GM18867 (cell line): ENCODE results near the gene ITGAE.

Source experiments
- ATAC-seq: cut with Tn5 transposase; IDR thresholded peaks from one replicate; pipeline ENCODE4 v1.9.1; 2021; ENCODE audit warnings: mild to moderate bottlenecking, moderate library complexity; ENCODE audit not compliant: unreplicated experiment

ITGAE gene

DNA sequence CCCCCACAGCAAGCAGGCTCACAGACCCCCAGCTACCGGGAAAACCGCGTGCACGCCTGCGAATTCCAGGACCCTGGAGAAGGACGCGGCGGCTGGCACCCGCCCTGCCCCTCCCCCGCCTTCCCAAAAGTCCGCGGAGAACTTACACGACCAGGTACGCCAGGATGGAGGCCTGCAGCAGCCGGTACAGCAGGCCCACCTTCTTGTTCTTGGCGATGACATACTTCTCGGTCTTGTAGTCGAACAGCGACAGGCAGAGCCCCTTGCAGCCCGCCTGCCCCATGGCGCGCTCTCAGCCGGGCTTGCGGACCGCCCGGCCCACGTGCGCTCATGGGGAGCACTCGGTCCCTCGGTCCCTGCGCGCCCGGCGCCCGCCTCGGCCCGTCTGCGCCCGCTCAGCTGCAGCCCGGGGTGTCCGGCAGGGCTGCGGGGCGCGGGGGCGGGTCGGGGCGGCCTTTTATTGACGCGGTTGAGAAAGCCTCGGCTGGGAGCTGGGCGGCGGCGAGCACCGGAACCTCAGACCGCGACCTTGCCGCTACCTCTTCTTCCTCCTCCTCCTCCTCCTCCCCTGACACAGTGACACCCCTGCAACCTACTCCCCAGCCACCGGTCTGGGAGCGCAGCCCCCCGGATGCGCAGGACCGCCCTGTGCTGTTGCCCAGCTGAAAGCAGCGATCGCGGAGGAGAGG is 105.1 kb downstream of the ITGAE start, which contains the start of gene P2RX5:
Gene P2RX5 (minus strand): TSS at position 433 of the 689 bp plus-strand sequence. CDS start 150 bp downstream, at position 283.
- no peak for ATAC-seq

DNA sequence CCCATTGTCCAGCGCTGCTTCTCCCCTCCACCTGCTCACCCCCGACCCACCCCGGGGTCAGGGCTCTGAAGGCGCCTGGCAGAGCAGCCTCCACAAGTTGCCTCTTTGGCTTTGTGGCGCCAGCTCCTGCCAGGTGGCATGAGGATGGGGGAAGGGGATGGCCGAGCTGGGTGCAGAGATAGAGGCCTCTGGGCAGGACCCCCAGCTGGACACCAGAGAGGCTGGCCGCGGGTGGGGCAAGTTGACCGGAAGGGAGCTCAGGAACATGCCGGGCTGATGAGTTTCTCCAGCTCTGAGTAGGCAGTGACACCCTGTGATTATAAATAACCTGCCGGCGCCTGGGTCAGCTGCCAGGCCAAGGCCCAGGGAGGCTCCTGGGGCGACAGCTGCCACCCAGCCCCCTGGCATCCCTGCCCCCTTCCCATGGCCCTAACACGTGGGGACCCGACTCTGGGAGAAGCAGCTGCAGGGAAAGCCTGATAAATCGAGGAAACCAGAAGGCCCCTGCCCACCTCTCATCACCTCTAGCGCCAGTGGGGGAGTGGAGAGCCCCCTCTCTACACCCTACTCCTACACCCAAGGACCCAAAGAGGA is 105.8 kb downstream of the ITGAE start:
- ATAC-seq, result no peak

DNA sequence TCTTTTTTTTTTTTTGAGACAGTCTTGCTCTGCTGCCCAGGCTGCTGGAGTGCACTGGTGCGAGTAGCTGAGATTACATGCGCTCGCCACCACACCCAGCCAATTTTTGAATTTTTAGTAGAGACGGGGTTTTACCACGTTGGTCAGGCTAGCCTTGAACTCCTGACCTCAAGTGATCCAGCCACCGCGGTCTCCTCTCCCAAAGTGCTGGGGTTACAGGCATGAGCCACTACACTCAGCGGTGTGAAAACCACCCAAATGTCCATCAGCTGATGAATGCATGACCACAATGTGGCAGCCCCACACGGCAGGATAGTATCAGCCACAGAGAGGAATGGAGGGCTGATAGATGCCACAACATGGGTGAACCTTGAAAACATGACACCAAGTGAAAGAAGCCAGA is 107.2 kb downstream of the ITGAE start:
- ATAC-seq, result peak; percentile 51

DNA sequence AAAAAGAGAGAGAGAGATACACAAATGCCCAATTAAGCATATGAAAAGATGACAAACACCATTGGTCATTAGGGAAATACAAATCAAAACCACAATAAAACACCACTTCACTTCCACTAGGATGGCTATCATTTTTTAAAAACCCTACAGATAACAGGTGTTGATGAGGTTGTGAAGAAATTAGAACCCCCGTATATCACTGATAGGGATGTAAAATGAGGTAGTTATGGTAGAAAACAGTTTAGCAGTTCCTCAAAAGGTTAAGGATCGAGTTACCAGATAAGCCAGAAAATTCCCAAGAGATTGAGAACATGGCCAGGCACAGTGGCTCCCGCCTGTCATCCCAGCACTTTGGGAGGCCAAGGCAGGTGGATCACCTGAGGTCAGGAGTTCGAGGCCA is 107.8 kb downstream of the ITGAE start:
- ATAC-seq, result no peak

DNA sequence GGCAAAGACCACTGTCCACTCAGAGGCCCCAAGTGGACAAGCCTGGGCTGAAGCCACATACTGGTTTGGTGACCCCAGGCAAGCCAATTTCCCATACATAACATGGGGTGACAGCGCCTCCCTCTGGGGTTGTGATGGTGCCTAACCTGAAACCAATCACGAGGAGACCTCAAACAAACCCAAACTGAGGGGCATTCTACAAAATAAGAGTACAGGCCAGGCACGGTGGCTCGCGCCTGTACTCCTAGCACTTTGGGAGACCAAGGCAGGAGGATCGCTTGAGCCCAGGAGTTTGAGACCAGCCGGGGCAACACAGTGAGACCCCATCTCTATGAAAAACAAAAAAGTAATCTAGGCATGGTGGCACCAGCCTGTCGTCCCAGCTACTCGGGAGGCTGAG is 108.6 kb downstream of the ITGAE start:
- ATAC-seq, result no peak

DNA sequence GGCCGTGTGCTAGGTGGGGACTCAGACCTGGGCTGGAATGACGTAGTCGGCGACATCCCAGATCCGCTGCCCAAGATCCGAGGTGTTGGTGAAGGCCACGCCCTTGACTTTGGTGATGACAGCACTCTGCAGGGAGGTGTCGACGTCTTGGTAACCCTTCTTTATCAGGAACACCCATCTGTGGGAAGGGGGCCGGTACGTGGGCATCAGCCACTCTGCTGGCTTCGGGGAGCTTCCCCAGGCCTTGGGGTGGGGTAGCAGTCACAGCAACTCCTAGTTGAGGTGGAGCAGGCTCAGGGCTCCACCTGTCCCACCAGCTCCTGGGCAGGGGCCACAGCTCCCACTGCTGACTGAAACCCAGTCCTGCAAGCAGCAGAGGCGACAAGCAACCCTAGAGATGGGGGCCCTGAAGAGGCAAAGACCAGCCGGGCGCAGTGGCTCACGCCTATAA is 109.3 kb downstream of the ITGAE start:
- ATAC-seq, result no peak

DNA sequence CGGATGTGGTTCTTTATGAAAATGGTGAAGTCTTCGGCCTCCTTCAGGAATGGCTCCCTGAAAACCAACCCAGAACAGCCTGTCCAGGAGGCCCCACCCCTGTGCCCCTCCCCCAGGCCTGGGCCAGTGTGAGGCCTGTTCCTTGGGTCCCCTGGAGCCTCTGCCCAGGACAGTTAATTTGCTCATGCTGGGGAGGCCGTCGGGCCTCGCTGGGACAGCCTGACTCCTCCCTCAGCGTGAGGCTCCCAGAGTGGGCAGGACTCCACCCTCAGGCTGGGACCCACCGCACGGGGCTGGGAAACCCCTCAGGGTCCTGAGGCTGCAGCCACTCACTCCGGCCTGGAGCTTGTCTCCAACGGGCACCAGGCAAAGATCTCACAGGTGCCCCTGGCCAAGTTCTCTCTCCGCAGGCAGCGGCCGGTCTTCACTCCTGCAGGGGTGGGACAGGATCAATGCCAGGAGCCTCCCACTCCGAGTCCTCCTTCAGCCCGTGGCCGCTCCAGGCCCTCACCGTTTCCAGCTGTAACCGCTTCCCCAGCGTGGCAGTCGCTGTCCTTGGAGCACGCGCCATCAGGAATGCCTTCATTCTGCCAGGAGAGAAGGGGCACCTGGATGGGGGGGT is 110.8 kb downstream of the ITGAE start:
- no peak for ATAC-seq

DNA sequence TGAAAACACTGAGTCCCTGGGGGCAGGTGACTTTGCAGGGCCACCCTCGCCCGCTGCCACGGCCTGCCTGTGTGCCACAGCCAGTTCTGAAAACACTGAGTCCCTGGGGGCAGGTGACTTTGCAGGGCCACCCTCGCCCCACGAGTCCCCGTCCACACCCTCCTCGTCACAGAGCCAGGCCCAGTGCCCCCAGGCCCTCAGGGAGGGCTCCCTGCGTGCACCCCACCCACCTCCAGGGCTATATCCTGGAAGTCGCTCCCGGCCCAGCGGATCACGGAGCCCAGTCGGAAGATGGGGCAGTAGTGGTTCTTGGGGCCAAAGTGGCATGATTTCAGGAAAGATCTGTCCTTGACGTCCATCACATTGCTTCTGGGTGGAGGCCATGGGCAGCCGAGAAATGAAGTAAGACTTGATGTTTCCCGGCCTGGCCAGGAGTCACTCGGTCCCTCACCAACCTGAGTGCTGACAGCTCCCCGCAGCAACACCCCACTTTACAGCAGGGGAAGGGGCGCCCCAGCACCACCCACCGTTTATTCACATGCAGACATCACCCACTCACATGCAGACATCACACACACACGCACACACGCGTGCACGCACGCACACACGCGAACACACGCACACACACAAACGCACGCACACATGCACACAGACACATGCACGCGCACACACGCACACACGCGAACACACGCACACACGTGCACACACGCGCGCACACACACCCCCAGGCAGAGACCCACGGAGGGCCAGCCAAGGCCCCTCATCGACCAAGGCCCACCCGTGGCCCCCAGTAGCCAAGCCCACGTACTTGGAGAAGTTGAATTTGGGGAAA is 111.5 kb downstream of the ITGAE start:
- no peak for ATAC-seq

DNA sequence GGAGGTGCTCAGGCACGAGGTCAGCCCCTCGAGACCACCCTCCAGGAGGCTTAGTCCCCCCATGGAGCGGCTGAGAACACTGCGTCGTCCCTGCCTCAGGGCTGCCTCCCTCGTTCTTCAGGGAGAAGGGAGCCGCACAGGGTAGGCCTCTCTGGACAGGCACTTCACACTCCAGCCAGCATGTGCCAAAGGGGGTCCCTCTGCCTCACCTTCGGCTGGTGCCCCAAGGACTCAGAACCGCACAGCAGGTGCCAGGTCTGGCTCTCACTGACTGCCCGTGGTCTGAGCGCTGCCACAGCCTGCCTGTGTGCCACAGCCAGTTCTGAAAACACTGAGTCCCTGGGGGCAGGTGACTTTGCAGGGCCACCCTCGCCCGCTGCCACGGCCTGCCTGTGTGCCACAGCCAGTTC is 112.1 kb downstream of the ITGAE start:
- ATAC-seq, result no peak

DNA sequence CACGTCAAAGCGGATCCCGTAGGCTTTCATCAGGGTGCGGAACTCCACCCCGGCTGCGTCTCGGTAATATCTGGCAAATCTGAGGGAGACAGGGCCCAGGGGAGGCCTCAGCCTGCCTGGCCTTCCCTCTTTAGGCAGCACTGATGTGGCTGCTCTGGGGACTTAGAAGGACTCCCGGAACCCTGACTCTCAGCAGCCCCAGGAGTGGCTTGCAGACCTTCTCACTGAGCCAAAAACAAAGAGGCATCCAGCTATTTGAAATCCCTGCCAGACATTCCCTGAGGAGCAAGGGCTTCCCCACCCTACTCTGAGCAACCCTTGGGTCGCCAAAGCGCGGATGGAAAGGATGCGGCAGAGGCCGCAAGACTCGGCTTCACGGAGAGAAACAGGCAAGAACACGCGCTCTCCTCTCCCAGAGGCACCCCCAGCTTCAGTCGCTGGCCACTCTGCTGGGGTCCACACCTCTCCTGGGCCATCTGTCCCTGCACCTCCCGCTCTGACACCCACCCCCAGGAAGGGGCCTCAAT is 112.9 kb downstream of the ITGAE start:
- no peak for ATAC-seq

DNA sequence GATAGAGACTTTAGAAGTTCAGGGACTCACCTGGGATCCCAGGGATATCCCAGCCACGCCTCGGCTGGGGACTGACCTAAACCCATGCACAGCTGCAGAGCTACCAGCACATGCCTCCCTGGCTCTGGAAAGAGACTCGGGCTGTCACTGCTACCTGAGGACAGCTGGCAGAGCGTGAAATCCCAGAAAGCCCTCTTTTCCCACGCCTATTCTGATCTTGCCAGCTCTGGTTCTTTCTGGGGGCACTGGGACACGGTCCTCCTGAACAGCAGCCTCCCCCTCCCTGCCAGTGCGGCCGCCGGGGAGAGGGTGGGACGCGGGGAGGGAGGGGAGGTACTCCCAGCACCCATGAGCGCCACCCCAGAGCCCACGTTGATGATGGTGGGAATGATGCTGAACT is 115.8 kb downstream of the ITGAE start:
- no peak for ATAC-seq

DNA sequence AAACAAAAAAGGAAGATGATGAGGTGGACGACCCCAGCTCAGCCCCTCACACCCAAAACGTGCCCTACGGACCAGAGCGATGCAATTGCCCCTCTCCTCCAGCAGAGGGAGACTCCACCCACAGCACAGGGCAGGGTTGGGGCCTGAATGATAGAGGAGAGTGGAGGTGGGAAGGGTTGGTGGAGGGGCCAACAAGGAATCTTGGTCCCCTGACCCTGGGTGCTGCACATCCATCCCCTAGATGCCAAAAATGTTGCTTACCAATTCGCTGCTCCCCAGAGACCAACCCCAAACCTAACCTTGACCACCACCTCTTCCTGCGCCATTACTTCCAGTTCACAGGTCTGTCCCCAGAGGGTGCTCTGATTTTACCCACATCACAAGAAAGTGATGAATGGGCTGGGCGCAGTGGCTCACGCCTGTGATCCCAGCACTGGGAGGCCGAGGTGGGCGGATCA is 117.9 kb downstream of the ITGAE start:
- peak; percentile 59 for ATAC-seq

DNA sequence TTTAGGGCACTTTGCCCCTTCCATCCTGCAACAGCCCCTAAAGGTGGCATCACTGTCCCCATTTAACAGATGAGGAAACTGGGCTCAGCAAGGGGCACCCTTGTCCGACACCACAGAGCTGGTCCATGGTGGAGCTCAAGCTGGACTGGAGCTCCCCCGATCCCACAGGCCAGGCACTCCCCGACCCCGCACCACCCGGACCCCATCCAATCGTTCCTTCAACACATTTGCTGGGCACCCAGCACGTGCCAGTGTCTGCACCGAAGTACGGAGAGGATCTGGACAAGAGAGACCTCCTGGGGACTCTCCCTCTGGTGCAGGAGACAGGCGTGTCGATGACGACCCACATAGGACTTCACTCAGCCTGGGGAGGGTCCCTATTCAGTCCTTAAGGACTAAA is 119.0 kb downstream of the ITGAE start:
- no peak for ATAC-seq

DNA sequence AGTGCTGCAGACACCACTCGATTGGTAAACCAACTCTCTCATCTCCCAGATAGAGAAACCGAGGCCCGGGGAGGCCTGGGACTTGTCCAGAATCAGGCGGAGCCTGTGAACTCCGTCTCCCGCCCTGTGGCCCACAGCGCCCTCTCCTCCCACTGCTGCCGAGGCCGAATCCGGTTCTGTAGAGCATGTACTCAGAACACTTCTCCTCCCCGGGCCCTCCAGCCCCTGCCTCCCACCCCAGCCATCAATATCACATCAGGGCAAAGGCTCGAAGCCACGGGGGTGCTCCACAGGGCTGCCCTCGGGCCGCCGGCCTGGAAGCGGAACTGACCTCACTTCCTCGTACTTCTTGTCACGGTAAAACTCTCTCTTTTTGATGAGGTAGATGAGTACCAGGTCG is 119.4 kb downstream of the ITGAE start:
- ATAC-seq, result no peak

DNA sequence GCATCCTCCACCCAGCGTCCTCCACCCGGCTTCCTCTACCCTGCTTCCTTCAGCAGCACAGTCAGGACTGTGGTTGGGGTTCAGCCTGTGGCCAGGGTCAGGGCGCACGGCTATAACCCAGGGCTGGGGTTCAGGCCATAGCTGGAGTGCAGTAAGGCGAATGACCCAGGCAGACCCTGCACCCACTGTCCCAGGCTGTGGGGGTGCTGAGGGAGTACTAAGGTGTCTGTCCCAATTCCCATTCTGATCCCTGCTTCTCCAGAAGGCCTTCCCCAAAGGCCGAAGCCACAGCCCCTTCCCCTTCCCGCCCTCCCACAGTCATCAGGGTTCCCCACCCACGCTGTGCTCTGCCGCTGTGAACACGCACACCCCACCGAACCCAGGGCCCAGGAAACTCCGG is 119.9 kb downstream of the ITGAE start:
- no peak for ATAC-seq

DNA sequence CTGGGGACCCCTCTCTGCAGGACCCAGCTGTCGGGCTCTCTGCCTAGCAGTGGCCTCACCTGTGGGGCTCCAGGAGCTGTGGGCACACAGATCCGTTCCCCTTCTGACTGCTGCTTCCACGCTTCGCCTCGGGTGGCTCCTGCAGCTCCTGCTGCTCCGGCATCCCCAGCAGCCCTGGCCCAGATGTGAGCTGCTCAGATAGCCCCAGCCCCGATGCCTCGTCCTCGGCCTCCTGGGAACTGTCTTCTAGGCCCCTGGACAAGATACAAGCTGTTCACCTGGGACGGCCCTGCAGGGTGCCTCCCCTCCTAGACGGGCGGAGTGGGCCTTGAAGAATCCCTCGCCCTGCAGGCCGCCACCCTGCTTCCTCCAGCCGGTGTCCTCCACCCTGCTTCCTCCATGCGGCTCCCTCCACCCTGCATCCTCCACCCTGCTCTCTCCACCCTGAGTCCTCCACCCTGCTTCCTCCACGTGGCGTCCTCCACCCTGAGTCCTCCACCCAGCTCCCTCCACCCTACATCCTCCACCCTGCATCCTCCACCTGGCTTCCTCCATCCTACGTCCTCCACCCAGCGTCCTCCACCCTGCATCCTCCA is 121.4 kb downstream of the ITGAE start:
- ATAC-seq, result no peak

DNA sequence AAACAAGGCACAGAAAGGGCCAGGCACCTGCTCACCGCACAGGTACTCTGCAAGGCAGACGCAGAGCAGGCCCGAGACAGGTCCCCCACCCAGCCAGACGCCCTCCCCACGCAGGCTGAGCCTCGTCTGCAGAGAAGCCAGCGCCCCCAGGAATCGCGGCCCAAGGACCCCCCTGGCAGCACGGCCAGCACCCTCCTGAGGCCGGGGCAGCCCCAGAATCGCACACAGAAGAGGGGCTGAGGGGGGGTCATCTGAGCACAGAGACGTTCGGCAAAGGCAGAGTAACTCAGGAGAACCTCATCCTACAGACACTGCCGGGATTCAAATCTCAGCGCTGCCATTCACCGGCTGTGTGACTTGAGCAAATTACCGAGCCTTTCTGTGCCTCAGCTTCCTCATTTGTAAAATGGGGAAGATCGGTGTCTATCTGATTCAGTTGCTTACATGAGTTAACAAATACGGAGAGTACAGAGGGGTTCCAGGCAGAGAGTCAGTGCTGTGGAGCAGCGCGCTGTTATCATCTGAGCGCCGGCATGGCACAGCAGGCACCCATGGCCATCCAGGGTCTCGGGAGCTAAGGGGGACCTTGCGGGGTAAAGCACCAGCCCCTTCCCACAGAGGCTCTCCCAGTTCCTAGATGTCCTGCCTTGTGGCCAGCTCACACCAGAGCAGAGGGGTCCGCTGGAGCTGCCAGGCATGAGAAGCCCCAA is 122.0 kb downstream of the ITGAE start:
- no peak for ATAC-seq

DNA sequence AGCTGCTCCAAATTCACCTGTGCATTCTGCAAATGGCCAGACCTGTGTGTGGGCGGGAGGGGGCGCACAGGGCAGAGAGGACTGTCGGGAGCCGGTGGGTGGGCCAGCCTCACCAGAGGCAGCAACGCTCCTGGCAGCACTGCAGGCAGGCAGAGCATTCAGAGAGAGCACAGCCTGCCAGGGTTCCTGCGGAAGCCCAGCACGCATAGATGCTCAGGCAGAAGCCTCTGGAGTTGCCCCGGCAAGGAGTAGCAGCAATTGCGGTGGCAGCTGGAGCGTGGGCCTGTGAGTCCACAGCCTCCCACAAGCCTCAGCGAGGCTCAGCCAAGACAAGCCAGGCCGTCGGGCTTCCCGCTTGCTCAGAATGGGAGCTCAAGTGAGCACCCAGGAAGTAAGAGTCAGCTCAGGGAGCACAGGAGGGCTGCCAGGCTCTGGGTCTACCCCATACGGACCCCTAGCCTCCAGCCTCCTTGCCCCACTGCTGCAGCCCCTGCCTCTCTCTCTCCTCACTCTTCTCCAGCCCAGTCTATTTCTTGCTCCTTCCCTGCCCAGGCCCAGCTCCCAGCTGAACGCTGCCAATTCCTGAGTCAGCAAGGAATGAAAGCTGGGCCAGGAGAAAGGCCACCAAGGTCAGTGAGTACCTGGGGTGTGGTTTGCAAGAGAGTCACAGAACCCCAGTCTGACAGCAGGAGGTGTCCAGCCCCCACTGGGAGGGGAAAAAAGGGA is 122.7 kb downstream of the ITGAE start:
- ATAC-seq, result no peak

DNA sequence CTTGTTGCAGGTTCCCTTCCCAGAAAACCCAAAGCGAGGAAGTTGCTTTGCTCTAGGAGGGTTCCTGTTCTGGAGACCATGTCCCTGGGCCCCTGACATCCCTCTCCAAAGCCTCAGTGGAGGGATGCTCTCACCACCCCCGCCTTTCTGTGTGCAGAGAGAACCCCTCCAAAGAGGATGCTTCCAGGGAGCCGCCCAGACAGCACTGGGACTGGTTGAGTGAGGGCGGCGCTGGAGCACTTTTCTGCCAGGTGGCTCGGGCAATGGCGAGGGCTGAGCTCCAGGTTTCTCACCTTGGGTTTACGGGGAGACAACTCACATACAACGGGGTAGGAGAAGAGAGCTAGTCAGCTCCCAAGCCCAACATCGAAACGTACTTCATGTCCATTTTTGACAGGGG is 125.1 kb downstream of the ITGAE start:
- no peak for ATAC-seq
